PC-3 (cell line): Measurements from ENCODE around the gene LTN1.

Experiments used
- EZH2phosphoT487 ChIP-seq: fragments of 300-600 bp; sonication (generic); IDR thresholded peaks from 2 replicates; pipeline ENCODE4 v1.6.1; 2018; ENCODE audit warnings: mild to moderate bottlenecking, antibody characterized with exemption, low read length, borderline replicate concordance
- TF ChIP-seq, protein P1 (sequence below): fragments of 300-600 bp; sonication (generic); conservative IDR thresholded peaks from 2 replicates; pipeline ENCODE4 v1.5.1; 2017; ENCODE audit warnings: antibody characterized with exemption, low read depth, mild to moderate bottlenecking, low read length

DNA sequence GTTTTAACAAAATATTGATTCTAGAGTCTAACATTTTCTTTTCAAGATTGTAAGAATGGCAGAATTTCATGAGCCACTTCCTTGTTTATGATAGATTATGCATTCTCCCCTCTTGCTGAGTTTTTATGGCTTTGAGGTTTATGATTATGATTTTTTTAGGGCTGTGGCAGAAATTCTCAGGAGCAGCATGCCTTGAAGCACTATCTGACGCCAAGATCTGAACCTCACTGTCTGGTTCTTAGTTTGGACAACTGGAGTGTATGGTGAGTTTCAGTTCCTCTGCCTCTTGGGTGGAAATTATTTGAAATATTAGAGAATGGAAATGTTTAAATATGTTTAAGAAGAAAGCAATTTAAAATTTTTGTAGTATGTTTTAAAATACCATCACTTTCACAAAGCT, 42.0 kb upstream of the LTN1 start:
- TF ChIP-seq, protein P1, sequence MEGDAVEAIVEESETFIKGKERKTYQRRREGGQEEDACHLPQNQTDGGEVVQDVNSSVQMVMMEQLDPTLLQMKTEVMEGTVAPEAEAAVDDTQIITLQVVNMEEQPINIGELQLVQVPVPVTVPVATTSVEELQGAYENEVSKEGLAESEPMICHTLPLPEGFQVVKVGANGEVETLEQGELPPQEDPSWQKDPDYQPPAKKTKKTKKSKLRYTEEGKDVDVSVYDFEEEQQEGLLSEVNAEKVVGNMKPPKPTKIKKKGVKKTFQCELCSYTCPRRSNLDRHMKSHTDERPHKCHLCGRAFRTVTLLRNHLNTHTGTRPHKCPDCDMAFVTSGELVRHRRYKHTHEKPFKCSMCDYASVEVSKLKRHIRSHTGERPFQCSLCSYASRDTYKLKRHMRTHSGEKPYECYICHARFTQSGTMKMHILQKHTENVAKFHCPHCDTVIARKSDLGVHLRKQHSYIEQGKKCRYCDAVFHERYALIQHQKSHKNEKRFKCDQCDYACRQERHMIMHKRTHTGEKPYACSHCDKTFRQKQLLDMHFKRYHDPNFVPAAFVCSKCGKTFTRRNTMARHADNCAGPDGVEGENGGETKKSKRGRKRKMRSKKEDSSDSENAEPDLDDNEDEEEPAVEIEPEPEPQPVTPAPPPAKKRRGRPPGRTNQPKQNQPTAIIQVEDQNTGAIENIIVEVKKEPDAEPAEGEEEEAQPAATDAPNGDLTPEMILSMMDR: no peak
- no peak for TF ChIP-seq EZH2phosphoT487
